ENCODE measurements around the gene PARP9. TPM values are rescaled to one million over a fixed set of nuclear protein-coding genes. Genes with fewer than 3 reads are reported as not detected.
"Not testable (repeated sequence)": the region's sequence is repeated elsewhere in the genome, so short reads cannot be mapped to it uniquely, and the experiment has no call there.

PARP9 gene
- total RNA-seq, 1 donor from 2014 or later = 11.1 TPM

- TF ChIP-seq CTCF (conservative IDR thresholded peaks at IDR 0.05) = no peak
- no peak overlapping the region for H3K27ac Mint-ChIP-seq
- peaks cover 8% of the 10 kb centered on the region for H3K36me3 Mint-ChIP-seq
- H3K4me3 Mint-ChIP-seq = no peak overlapping the region
- H3K27me3 Mint-ChIP-seq = no peaks in the 10 kb centered on the region
- no peak for DNase-seq (ENCODE audit: extremely low spot score, unreplicated experiment)
- H3K9me3 Mint-ChIP-seq = no peaks in the 10 kb centered on the region
- peaks cover 25% of the 10 kb centered on the region for H3K4me1 Mint-ChIP-seq (ENCODE audit: unreplicated experiment)
Observed at GRCh38 chr3:122508135-122508914, 55.8 kb downstream of the PARP9 start.

DNA sequence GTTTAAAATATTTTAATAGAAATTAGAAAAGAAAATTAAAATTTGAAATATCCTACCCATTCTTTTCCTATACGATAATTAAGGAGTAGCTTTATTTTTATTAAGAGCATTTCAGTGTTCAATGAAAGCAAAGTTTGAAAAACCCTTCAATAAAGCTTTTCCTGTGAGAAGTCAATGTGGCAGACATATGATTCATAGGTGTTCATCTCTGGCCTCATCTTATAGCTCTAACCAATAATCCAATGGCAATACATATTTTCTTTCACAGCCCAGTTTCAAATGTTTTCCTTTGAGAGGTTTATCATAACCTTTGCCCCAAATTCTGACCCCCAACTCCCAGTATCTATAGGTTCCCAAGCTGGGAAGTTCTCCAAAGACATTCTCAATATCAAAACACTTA, 57.6 kb downstream of the PARP9 start:
- Mint-ChIP-seq H3K27ac (no peak overlapping the region), H3K4me1 (ENCODE audit: unreplicated experiment) (peaks cover 13% of the 10 kb centered on the region), H3K9me3 (no peaks in the 10 kb centered on the region), H3K36me3 (peaks cover 8% of the 10 kb centered on the region), H3K27me3 (no peaks in the 10 kb centered on the region), H3K4me3 (no peak overlapping the region)
- TF ChIP-seq CTCF (conservative IDR thresholded peaks at IDR 0.05) = no peak
- no peak for DNase-seq (ENCODE audit: extremely low spot score, unreplicated experiment)

GRCh38 chr3:122505676-122506075, 58.4 kb downstream of the PARP9 start:
- no peak overlapping the region for H3K27ac Mint-ChIP-seq
- H3K4me1 Mint-ChIP-seq (ENCODE audit: unreplicated experiment) = peaks cover 5% of the 10 kb centered on the region
- no peak for DNase-seq (ENCODE audit: extremely low spot score, unreplicated experiment)
- peaks cover 8% of the 10 kb centered on the region for H3K36me3 Mint-ChIP-seq
- no peaks in the 10 kb centered on the region for H3K9me3 Mint-ChIP-seq
- H3K27me3 Mint-ChIP-seq = no peaks in the 10 kb centered on the region
- TF ChIP-seq CTCF (conservative IDR thresholded peaks at IDR 0.05) = no peak
- no peak overlapping the region for H3K4me3 Mint-ChIP-seq

GRCh38 chr3:122502941-122503340, 61.2 kb downstream of the PARP9 start:
- no peak for TF ChIP-seq CTCF (conservative IDR thresholded peaks at IDR 0.05)
- Mint-ChIP-seq H3K36me3 (peaks cover 5% of the 10 kb centered on the region), H3K4me1 (ENCODE audit: unreplicated experiment) (peaks cover 4% of the 10 kb centered on the region), H3K4me3 (no peak overlapping the region), H3K27ac (no peak overlapping the region), H3K27me3 (no peaks in the 10 kb centered on the region), H3K9me3 (no peaks in the 10 kb centered on the region)
- no peak for DNase-seq (ENCODE audit: extremely low spot score, unreplicated experiment)

DNA sequence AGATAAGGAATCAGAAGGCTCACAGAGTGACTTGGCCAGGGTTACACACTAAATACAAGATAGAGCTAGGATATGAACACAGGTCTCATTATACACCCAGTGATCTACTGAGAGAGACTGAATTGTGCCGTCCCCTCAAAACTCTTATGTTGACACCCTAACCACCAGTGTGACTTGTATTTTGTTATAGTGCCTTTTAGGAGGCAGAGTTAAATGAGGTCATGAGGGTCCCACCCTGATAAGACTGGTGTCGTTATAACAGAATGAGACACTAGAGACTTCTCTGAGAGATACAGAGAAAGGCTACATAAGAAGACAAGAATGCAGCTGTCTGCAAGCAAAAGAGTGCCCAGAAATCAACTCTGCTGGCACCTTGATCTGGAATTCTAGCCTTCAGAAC, 62.0 kb downstream of the PARP9 start:
- no peaks in the 10 kb centered on the region for H3K27me3 Mint-ChIP-seq
- DNase-seq (ENCODE audit: extremely low spot score, unreplicated experiment) = no peak
- H3K4me1 Mint-ChIP-seq (ENCODE audit: unreplicated experiment) = peaks cover 4% of the 10 kb centered on the region
- H3K27ac Mint-ChIP-seq = no peak overlapping the region
- H3K36me3 Mint-ChIP-seq = peaks cover 5% of the 10 kb centered on the region
- TF ChIP-seq CTCF (conservative IDR thresholded peaks at IDR 0.05) = no peak
- H3K4me3 Mint-ChIP-seq = no peak overlapping the region
- no peaks in the 10 kb centered on the region for H3K9me3 Mint-ChIP-seq

- not testable (repeated sequence) for H3K4me1 Mint-ChIP-seq (ENCODE audit: unreplicated experiment); H3K27ac Mint-ChIP-seq
Observed at GRCh38 chr3:122500964-122501363, 63.1 kb downstream of the PARP9 start.

More at GRCh38 chr3:122500964-122501363, 63.1 kb downstream of the PARP9 start:
- not testable (repeated sequence) for H3K4me3 Mint-ChIP-seq; DNase-seq (ENCODE audit: extremely low spot score, unreplicated experiment); H3K9me3 Mint-ChIP-seq; H3K27me3 Mint-ChIP-seq; H3K36me3 Mint-ChIP-seq
